Measurements from ENCODE around the gene PRDX1. TPM values are rescaled to one million over a fixed set of nuclear protein-coding genes. Genes with fewer than 3 reads are reported as not detected.
"Not testable (repeated sequence)": the region's sequence is repeated elsewhere in the genome, so short reads cannot be mapped to it uniquely, and the experiment has no call there.

Gene PRDX1
- total RNA-seq, 1 donor from 2014 or later, result 904 TPM

- no peak for DNase-seq (ENCODE audit: low read depth in 2 of 2)
These were observed 15.2 kb upstream of the PRDX1 start for GRCh38 chr1:45536886-45537285.

GRCh38 chr1:45535988-45536766 lies 14.5 kb upstream of the PRDX1 start:
- no peak for DNase-seq (ENCODE audit: low read depth in 2 of 2)

DNA sequence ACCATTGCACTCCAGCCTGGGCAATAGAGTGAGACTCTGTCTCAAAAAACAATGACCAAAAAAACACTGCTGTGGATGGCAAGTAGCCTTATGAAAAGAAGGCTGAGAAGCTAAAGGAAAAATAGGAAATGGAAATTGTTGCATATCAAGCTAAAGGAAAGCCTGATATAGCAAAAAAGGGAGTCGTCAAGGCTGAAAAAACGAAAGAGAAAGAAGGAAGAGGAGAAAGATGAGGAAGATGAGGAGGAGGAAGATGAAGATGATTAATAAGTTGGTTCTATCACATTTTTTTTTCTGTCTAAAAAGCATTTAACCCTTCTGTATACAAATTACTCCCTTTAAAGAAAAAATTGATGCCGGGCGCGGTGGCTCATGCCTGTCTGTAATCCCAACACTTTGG lies 10.2 kb upstream of the PRDX1 start:
- DNase-seq (ENCODE audit: low read depth in 2 of 2), result no peak

GRCh38 chr1:45530632-45531135 lies 9.0 kb upstream of the PRDX1 start:
- DNase-seq (ENCODE audit: low read depth in 2 of 2), result no peak

GRCh38 chr1:45526135-45526644 lies 4.5 kb upstream of the PRDX1 start:
- DNase-seq (ENCODE audit: low read depth in 2 of 2), result no peak

DNA sequence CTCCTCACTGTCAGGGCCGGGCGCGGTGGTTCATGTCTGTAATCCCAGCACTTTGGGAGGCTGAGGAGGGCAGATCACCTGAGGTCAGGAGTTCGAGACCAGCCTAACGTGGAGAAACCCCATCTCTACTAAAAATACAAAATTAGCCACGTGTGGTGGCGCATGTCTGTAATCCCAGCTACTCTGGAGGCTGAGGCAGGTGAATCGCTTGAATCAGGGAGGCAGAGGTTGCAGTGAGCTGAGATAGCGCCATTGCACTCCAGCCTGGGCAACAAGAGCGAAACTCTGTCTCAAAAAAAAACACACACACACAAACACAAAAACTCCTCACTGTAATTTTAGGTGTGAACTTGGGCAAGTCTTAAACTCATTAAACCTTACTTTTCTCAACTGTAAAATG lies 2.3 kb upstream of the PRDX1 start:
- not testable (repeated sequence) for DNase-seq (ENCODE audit: low read depth in 2 of 2)

- not testable (repeated sequence) for DNase-seq (ENCODE audit: low read depth in 2 of 2)
These were observed 1.8 kb upstream of the PRDX1 start for GRCh38 chr1:45523516-45523915.

DNA sequence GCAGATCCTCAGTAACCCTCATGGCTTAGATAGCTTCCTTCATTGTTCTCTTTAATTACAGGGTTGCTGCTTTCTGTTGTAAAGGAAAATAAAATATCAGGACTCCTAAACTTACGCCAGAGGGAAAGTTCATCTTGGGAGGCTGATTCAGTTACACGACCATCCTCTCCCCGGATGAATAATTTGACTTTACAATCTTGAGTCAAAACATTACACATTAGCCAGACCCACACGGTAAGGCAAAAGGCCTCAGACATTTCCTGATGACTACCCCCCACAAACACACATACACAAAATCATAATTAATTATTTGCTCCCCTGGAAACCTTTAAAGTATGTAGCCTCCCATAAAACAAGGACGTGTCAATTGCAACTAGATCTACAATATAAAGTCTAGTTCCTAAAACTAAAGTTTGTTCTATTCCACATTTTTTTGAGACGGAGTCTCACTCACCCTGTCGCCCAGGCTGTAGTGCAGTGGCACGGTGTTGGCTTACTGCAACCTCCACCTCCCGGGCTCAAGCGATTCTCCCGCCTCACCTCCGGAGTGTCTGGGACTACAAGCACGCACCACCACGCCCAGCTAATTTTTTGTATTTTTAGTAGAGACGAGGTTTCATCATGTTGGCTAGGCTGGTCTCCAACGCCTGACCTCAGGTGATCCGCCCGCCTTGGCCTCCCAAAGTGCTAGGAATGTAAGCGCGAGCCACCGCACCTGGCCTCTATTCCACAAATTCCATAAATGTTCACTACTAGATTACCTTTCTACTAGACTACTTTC lies 830 bp upstream of the PRDX1 start:
- peak in 1 of 2 donors; percentile 57 for DNase-seq (ENCODE audit: low read depth in 2 of 2)

- DNase-seq (ENCODE audit: low read depth in 2 of 2), result not testable (repeated sequence)
These were observed 1.9 kb downstream of the PRDX1 start for GRCh38 chr1:45519774-45520173.

GRCh38 chr1:45518910-45519309 lies 2.8 kb downstream of the PRDX1 start:
- DNase-seq (ENCODE audit: low read depth in 2 of 2), result no peak

- not testable (repeated sequence) for DNase-seq (ENCODE audit: low read depth in 2 of 2)
These were observed 3.3 kb downstream of the PRDX1 start for GRCh38 chr1:45518366-45518765.

DNA sequence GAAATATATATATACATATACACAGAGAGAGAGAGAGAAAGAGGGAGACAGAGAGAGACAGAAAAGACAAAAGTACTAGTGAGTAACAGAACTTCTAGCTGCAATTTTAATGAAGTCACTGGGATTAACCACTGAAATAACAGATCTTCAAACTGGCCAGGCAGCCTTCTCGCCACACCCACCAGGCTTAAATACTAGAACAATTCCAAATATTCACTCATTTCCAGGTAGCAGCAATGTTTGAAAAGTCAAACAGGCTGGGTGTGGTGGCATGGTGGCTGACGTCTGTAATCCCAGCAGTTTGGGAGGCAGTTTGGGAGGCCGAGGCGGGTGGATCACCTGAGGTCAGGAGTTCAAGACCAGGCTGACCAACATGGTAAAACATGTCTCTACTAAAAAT lies 5.2 kb downstream of the PRDX1 start:
- DNase-seq (ENCODE audit: low read depth in 2 of 2), result no peak

- no peak for DNase-seq (ENCODE audit: low read depth in 2 of 2)
These were observed 5.6 kb downstream of the PRDX1 start for GRCh38 chr1:45516036-45516435.

DNA sequence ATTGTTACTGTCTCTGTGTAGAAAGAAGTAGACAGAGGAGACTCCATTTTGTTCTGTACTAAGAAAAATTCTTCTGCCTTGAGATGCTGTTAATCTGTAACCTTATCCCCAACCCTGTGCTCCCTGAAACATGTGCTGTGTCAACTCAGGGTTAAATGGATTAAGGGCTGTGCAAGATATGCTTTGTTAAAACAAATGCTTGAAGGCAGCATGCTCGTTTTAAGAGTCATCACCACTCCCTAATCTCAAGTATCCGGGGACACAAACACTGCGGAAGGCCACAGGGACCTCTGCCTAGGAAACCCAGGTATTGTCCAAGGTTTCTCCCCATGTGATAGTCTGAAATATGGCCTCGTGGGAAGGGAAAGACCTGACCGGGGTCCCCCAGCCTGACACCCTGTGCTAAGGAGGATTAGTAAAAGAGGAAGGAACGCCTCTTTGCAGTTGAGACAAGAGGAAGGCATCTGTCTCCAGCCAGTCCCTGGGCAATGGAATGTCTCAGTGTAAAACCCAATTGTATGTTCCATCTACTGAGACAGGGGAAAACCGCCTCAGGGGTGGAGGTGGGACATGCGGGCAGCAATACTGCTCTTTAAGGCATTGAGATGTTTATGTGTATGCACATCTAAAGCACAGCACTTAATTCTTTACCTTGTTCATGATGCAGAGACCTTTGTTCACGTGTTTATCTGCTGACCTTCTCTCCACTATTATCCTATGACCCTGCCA lies 8.0 kb downstream of the PRDX1 start:
- DNase-seq (ENCODE audit: low read depth in 2 of 2), result not testable (repeated sequence)

- DNase-seq (ENCODE audit: low read depth in 2 of 2), result peak; percentile 78 to 86
These were observed 9.0 kb downstream of the PRDX1 start for GRCh38 chr1:45512641-45513054.

GRCh38 chr1:45510972-45511527 lies 10.6 kb downstream of the PRDX1 start:
- no peak for DNase-seq (ENCODE audit: low read depth in 2 of 2)

DNA sequence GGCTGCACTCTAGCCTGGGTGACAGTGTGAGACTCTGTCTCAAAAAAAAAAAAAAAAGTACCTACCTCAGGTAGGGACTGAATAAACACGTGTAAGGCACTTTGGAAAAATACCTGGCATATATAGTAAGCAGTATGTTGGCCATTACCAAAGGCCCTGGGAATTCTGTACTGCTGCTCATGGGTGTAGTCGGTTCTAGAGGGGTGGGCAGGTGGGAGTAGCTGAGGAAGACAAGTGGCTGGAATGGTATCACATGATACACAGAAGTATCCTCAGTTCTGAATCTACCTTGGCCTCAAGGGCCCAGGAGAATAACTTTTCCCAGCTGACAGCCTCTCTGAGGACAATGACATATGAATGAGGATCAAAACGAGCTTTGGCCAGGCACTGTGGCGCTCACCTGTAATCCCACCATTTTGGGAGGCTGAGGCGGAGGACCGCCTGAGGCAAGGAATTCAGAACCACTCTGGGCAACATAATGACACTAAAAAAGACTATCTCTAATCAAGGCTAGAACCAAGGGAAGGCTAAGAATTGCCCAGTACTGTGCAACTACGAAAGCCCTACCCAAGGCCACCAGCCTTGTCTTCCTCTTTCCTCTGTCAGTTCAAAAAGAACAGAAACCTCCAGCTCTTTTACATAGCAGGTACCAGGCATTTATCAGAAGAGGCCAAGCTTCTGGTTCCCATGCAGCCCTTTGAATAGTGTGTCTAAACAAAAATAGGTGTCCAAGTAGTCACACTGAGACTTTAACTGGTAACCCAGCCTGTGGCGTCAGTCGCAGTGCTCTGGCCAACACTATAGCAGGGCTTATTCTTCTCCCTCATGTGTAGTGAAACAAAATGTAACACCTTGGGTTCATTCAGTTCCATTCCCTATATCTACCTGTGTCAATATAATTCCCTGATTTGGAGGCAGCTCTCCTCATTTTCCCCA lies 11.4 kb downstream of the PRDX1 start:
- DNase-seq (ENCODE audit: low read depth in 2 of 2), result no peak

GRCh38 chr1:45508295-45509151 lies 13.2 kb downstream of the PRDX1 start:
- peak in 1 of 2 donors; percentile 19 for DNase-seq (ENCODE audit: low read depth in 2 of 2)

GRCh38 chr1:45507893-45508292 lies 13.8 kb downstream of the PRDX1 start:
- no peak for DNase-seq (ENCODE audit: low read depth in 2 of 2)
